Keratinocyte (primary cell): Measurements from ENCODE around the gene INHBC. TPM values are rescaled to one million over a fixed set of nuclear protein-coding genes. Genes with fewer than 3 reads are reported as not detected.

ENCODE experiments used
- DNase-seq: peaks from one replicate; pipeline ENCODE4 v3.0.0-alpha.2; 2011; ENCODE audit warnings: low read depth, missing footprints, low spot score
- FAIRE-seq: peaks from 2 replicates; lab custom pipeline; 2011; peaks lifted over from hg19 to GRCh38; lab: Jason Lieb, UNC
- H2AFZ ChIP-seq: 2 replicates; pipeline ENCODE4 v1.6.0; 2012; ENCODE audit warnings: low read length, control low read depth, inconsistent platforms; ENCODE audit not compliant: control insufficient read depth
- H3K27ac ChIP-seq: 2 replicates; pipeline ENCODE4 v1.5.1; 2011; ENCODE audit warnings: low read length; ENCODE audit not compliant: control insufficient read depth, insufficient read depth
- H3K27me3 ChIP-seq: 3 replicates; pipeline ENCODE4 v1.6.0; 2011; ENCODE audit warnings: low read length; ENCODE audit not compliant: control insufficient read depth, insufficient read depth; ENCODE audit errors: extremely low read depth
- H3K36me3 ChIP-seq, 2 experiments: 2 replicates in 1 of 2; 3 replicates in 1 of 2; pipeline ENCODE4 v1.5.1; 2011; ENCODE audit warnings: low read length in 2 of 2, mild to moderate bottlenecking in 1 of 2; ENCODE audit not compliant: control insufficient read depth in 2 of 2, insufficient read depth in 2 of 2; ENCODE audit errors: extremely low read depth in 1 of 2
- H3K4me1 ChIP-seq: 3 replicates; pipeline ENCODE4 v1.5.1; 2011; ENCODE audit warnings: low read length; ENCODE audit not compliant: control insufficient read depth, insufficient read depth; ENCODE audit errors: extremely low read depth
- H3K4me2 ChIP-seq: 3 replicates; pipeline ENCODE4 v1.6.0; 2011; ENCODE audit warnings: low read depth, low read length; ENCODE audit not compliant: control insufficient read depth, insufficient read depth; ENCODE audit errors: extremely low read depth
- H3K4me3 ChIP-seq, 3 experiments: fragments of 200-600 bp in 1 of 3; sonication (generic) in 1 of 3; 2 replicates in 2 of 3; 3 replicates in 1 of 3; pipeline ENCODE4 v1.5.1; 2011 to 2016; ENCODE audit warnings: low read length in 3 of 3, mild to moderate bottlenecking in 3 of 3, control low read depth in 2 of 3, inconsistent platforms in 1 of 3, low read depth in 1 of 3, mixed read lengths in 1 of 3, mixed run types in 1 of 3, moderate library complexity in 1 of 3; ENCODE audit not compliant: control insufficient read depth in 2 of 3, insufficient read depth in 2 of 3; ENCODE audit errors: extremely low read depth in 1 of 3
- H3K79me2 ChIP-seq: 2 replicates; pipeline ENCODE4 v1.6.0; 2012; ENCODE audit warnings: low read length; ENCODE audit not compliant: control insufficient read depth, insufficient read depth
- H3K9ac ChIP-seq: 3 replicates; pipeline ENCODE4 v1.6.0; 2011; ENCODE audit warnings: low read length; ENCODE audit not compliant: control insufficient read depth, insufficient read depth; ENCODE audit errors: extremely low read depth
- H3K9me1 ChIP-seq: 3 replicates; pipeline ENCODE4 v1.6.0; 2011; ENCODE audit warnings: low read length; ENCODE audit not compliant: control insufficient read depth, insufficient read depth; ENCODE audit errors: extremely low read depth
- H3K9me3 ChIP-seq: 2 replicates; pipeline ENCODE4 v1.5.1; 2012; ENCODE audit warnings: low read depth, low read length; ENCODE audit not compliant: control insufficient read depth
- H4K20me1 ChIP-seq: 3 replicates; pipeline ENCODE4 v1.6.0; 2011; ENCODE audit warnings: low read length; ENCODE audit not compliant: control insufficient read depth, insufficient read depth; ENCODE audit errors: extremely low read depth
- CTCF ChIP-seq, 3 experiments: IDR thresholded peaks in 1 of 3; conservative IDR thresholded peaks in 1 of 3; optimal IDR thresholded peaks in 1 of 3; 2 replicates in 2 of 3; 3 replicates in 1 of 3; pipeline versions ENCODE3 to v1.5.1; 2011; ENCODE audit warnings: low read length in 3 of 3, mild to moderate bottlenecking in 3 of 3, moderate library complexity in 2 of 3, control low read depth in 1 of 3, inconsistent platforms in 1 of 3; ENCODE audit not compliant: insufficient read depth in 2 of 3; ENCODE audit errors: extremely low read depth in 1 of 3
- EZH2 ChIP-seq: IDR thresholded peaks from one replicate; pipeline ENCODE4 v1.6.1; 2012; ENCODE audit warnings: inconsistent platforms, mild to moderate bottlenecking, low read length, moderate library complexity
- dilution Hi-C: fragments of 300-500 bp; cut with MboI; formaldehyde crosslinking; loops from one replicate; pipeline ENCODE4 v1.7.0; 2020; ENCODE audit warnings: low sequenced_read_pairs; ENCODE audit not compliant: extremely low pct_ligation_motif_present
- polyA plus RNA-seq, 5 experiments: library from polyadenylated mRNA; depleted of rRNA in 3 of 5; stranded (reverse) in 3 of 5; stranded (forward) in 1 of 5; unstranded in 1 of 5; fragments of >200 nt; gene quantifications; 1 replicate in 1 of 5; 2 replicates in 3 of 5; 3 replicates in 1 of 5; pipeline versions ENCODE4 v1.2.1 to v1.2.3, GENCODE V29; 2011 to 2012; ENCODE audit warnings: missing spikeins in 2 of 5, low read depth in 1 of 5, low replicate concordance in 1 of 5

INHBC gene
- polyA plus RNA-seq, 1 donor (not counting 4 experiments of a cell fraction or from before 2014, with no cell fraction given), result 0.04 TPM

- Histone ChIP-seq H3K9me1 (no peaks in the 10 kb centered on the region), H3K9me3 (no peaks in the 10 kb centered on the region), H3K79me2 (no peaks in the 10 kb centered on the region), H3K4me2 (no peak overlapping the region), H3K4me3 (no peak overlapping the region), H3K4me1 (peaks cover 3% of the 10 kb centered on the region), H3K27ac (no peak overlapping the region), H4K20me1 (no peaks in the 10 kb centered on the region), H3K9ac (no peak overlapping the region), H3K36me3 (no peaks in the 10 kb centered on the region), H2AFZ (no peak overlapping the region), H3K27me3 (peaks cover 55% of the 10 kb centered on the region)
- no peak for DNase-seq
- dilution Hi-C loops, result no loop called here
- no peak for FAIRE-seq
- no peak for TF ChIP-seq CTCF (optimal IDR thresholded peaks at IDR 0.05 in 1 of 3, IDR thresholded peaks at IDR 0.05 in 1 of 3, conservative IDR thresholded peaks at IDR 0.05 in 1 of 3; ENCODE audit: extremely low read depth in 1 of 3, insufficient read depth in 2 of 3, low read length in 3 of 3)
- TF ChIP-seq EZH2, result no peak
These were observed 32.8 kb downstream of the INHBC start for GRCh38 chr12:57467212-57467874.

GRCh38 chr12:57467915-57468314, 33.3 kb downstream of the INHBC start:
- no peak for FAIRE-seq
- H3K4me2 ChIP-seq, result no peak overlapping the region

More at GRCh38 chr12:57467915-57468314, 33.3 kb downstream of the INHBC start:
- Histone ChIP-seq H3K36me3 (no peaks in the 10 kb centered on the region), H3K9me3 (no peaks in the 10 kb centered on the region), H2AFZ (no peak overlapping the region), H3K9me1 (no peaks in the 10 kb centered on the region), H3K27me3 (peaks cover 61% of the 10 kb centered on the region), H3K9ac (no peak overlapping the region), H3K4me3 (no peak overlapping the region), H3K27ac (no peak overlapping the region), H4K20me1 (no peaks in the 10 kb centered on the region), H3K79me2 (no peaks in the 10 kb centered on the region), H3K4me1 (no peaks in the 10 kb centered on the region)
- no peak for DNase-seq
- TF ChIP-seq EZH2, result no peak
- no peak for TF ChIP-seq CTCF (optimal IDR thresholded peaks at IDR 0.05 in 1 of 3, IDR thresholded peaks at IDR 0.05 in 1 of 3, conservative IDR thresholded peaks at IDR 0.05 in 1 of 3; ENCODE audit: extremely low read depth in 1 of 3, insufficient read depth in 2 of 3, low read length in 3 of 3)
- dilution Hi-C loops, result no loop called here
